ENCODE data around the gene MOB4. TPM values are rescaled to one million over a fixed set of nuclear protein-coding genes. Genes with fewer than 3 reads are reported as not detected.
"Not testable (repeated sequence)": the region's sequence is repeated elsewhere in the genome, so short reads cannot be mapped to it uniquely, and the experiment has no call there.

MOB4 gene
- total RNA-seq, 4 donors from 2014 or later = 32.0 to 53.9 (median 36.8) TPM

DNA sequence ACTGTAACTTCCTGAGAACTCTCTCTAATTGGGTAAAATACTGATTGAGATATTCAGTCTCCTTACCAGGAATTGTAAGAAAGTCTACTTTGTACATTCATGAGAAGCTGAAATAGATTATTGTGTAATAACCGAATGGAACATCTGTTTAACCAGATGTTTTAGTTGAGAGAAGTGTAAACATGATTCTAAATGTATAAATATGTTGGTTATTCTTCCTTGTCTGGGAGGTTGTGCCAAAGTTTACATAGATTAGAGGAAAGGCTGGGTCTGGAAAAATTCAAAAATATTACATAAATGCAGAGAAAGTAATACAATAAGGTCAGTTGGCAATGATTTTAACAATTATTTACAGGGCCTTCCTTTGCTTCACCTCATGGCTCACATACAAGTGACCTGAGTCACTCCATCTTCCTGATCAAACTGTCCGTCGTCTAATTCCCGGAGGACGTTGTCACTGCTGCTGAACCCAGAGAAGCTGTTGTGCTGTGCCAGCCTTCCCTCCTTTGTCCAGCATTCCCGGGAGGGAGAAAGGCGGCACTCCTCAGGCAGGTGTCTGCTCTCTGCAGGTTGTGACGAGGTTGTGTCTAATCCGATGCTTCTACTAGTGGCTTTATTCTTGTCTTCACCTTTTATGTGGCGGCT, 55.9 kb downstream of the MOB4 start:
- TF ChIP-seq, protein P1, sequence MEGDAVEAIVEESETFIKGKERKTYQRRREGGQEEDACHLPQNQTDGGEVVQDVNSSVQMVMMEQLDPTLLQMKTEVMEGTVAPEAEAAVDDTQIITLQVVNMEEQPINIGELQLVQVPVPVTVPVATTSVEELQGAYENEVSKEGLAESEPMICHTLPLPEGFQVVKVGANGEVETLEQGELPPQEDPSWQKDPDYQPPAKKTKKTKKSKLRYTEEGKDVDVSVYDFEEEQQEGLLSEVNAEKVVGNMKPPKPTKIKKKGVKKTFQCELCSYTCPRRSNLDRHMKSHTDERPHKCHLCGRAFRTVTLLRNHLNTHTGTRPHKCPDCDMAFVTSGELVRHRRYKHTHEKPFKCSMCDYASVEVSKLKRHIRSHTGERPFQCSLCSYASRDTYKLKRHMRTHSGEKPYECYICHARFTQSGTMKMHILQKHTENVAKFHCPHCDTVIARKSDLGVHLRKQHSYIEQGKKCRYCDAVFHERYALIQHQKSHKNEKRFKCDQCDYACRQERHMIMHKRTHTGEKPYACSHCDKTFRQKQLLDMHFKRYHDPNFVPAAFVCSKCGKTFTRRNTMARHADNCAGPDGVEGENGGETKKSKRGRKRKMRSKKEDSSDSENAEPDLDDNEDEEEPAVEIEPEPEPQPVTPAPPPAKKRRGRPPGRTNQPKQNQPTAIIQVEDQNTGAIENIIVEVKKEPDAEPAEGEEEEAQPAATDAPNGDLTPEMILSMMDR (IDR thresholded peaks at IDR 0.05) = no peak
- TF ChIP-seq EP300 (IDR thresholded peaks at IDR 0.05) = no peak
- no peak for TF ChIP-seq POLR2AphosphoS5 (IDR thresholded peaks at IDR 0.05)
- no peak for TF ChIP-seq POLR2A (IDR thresholded peaks at IDR 0.05)
- Histone ChIP-seq H3K27me3 (no peaks in the 10 kb centered on the region), H3K36me3 (peaks cover 0 to 24% of the 10 kb centered on the region in 2 donors), H3K4me1 (no peaks in the 10 kb centered on the region), H3K4me3 (no peak overlapping the region), H3K9me3 (no peaks in the 10 kb centered on the region), H3K27ac (no peak overlapping the region)
- no peak for ATAC-seq
- 38 to 59% methylated on average over 8 to 10 of the region's 10 CpGs for WGBS, 2 donors (ENCODE audit: low coverage in 1 of 2)

DNA sequence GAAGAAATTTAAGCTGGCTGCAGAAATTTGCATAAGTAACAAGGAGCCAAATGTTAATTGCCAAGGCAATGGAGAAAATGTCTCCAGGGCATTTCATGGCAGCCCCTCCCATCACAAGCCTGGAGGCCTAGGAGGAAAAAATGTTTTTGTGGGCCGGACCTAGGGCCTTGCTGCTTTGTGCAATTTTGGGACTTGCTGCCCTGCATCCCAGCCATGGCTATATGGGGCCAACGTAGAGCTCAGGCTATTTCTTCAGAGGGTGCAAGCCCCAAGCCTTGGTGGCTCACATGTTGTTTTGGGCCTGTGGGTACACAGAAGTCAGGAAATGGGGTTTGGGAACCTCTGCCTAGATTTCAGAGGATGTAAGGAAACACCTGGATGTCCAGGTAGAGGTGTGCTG, 57.7 kb downstream of the MOB4 start:
- Histone ChIP-seq H3K27me3 (no peaks in the 10 kb centered on the region), H3K4me1 (peaks cover 0 to 10% (median 0%) of the 10 kb centered on the region in 3 donors), H3K27ac (no peak overlapping the region), H3K4me3 (no peak overlapping the region), H3K9me3 (no peaks in the 10 kb centered on the region), H3K36me3 (peaks cover 0 to 16% of the 10 kb centered on the region in 2 donors)
- no peak for ATAC-seq
- no peak for TF ChIP-seq POLR2AphosphoS5 (IDR thresholded peaks at IDR 0.05)
- TF ChIP-seq, protein P1 (IDR thresholded peaks at IDR 0.05) = no peak
- no peak for TF ChIP-seq EP300 (IDR thresholded peaks at IDR 0.05)
- no peak for TF ChIP-seq POLR2A (IDR thresholded peaks at IDR 0.05)
- WGBS, 2 donors (ENCODE audit: low coverage in 1 of 2) = 100% methylated on average over 1 to 2 of the region's 2 CpGs

DNA sequence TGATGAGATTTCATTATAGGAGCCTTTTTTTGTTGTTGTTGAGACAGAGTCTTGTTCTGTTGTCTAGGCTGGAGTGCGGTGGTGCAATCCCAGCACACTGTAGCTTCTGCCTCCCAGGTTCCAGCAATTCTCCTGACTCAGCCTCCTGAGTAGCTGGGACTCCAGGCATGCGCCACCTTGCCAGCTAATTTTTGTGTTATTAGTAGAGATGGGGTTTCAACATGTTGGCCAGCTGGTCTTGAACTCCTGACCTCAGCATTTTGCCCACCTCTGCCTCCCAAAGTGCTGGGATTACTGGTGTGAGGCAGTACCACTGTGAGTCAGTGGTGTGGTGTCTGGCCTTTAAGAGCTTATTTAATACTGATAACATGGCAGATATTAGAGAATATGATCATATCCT, 60.1 kb downstream of the MOB4 start:
- WGBS, 2 donors (ENCODE audit: low coverage in 1 of 2) = 100% methylated on average over 1 to 2 of the region's 2 CpGs
- Histone ChIP-seq H3K4me3 (no peak overlapping the region), H3K27me3 (no peaks in the 10 kb centered on the region), H3K27ac (peak overlapping the region in 2 of 4 donors; percentile 3 to 19), H3K4me1 (peaks cover 0 to 10% (median 0%) of the 10 kb centered on the region in 3 donors), H3K9me3 (no peaks in the 10 kb centered on the region), H3K36me3 (peaks cover 0 to 16% of the 10 kb centered on the region in 2 donors)
- TF ChIP-seq, protein P1 (IDR thresholded peaks at IDR 0.05) = no peak
- TF ChIP-seq EP300 (IDR thresholded peaks at IDR 0.05) (no peak), POLR2AphosphoS5 (IDR thresholded peaks at IDR 0.05) (no peak), POLR2A (IDR thresholded peaks at IDR 0.05) (no peak)
- ATAC-seq = peak; percentile 87

DNA sequence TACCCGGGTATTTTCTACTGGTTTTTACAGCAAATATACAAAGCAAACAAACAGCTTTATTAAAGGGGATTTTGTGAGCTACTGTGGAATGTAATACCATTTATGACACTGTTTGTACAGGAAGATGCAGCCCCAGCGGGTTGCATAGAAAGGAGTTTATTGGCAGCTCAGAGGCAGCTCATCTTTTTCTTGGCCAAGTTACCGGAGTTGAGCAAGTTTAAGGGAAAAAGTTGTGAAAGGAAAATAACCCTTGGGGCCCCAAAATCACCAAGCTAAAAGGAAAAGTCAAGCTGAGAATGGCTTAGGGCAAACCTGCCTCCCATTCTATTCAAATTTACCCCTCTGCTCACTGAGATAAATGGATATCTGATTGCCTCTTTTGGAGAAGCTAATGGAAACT, 60.8 kb downstream of the MOB4 start:
- TF ChIP-seq POLR2AphosphoS5 (IDR thresholded peaks at IDR 0.05) (no peak), EP300 (IDR thresholded peaks at IDR 0.05) (no peak), POLR2A (IDR thresholded peaks at IDR 0.05) (no peak)
- TF ChIP-seq, protein P1 (IDR thresholded peaks at IDR 0.05) = no peak
- peak overlapping the region in 1 of 4 donors; percentile 19 for H3K27ac ChIP-seq
- H3K9me3 ChIP-seq = no peaks in the 10 kb centered on the region
- peaks cover 0 to 16% of the 10 kb centered on the region in 2 donors for H3K36me3 ChIP-seq
- 36 to 61% methylated on average over 3 of the region's 3 CpGs for WGBS, 2 donors (ENCODE audit: low coverage in 1 of 2)
- peaks cover 0 to 10% (median 0%) of the 10 kb centered on the region in 3 donors for H3K4me1 ChIP-seq
- peak; percentile 75 for ATAC-seq
- no peaks in the 10 kb centered on the region for H3K27me3 ChIP-seq
- H3K4me3 ChIP-seq = no peak overlapping the region

GRCh38 chr2:197577446-197577845, 61.6 kb downstream of the MOB4 start:
- H3K36me3 ChIP-seq = peaks cover 0 to 14% of the 10 kb centered on the region in 2 donors
- no peaks in the 10 kb centered on the region for H3K9me3 ChIP-seq
- no peak overlapping the region for H3K27ac ChIP-seq
- H3K4me1 ChIP-seq = peaks cover 0 to 10% (median 0%) of the 10 kb centered on the region in 3 donors
- no peaks in the 10 kb centered on the region for H3K27me3 ChIP-seq
- ATAC-seq = no peak
- 78% methylated on average over 4 of the region's 4 CpGs; no CpG with 5 or more reads in 1 of the 2 donors for WGBS, 2 donors (ENCODE audit: low coverage in 1 of 2)
- H3K4me3 ChIP-seq = no peak overlapping the region
- TF ChIP-seq POLR2A (IDR thresholded peaks at IDR 0.05) = no peak
- no peak for TF ChIP-seq EP300 (IDR thresholded peaks at IDR 0.05)
- TF ChIP-seq, protein P1 (IDR thresholded peaks at IDR 0.05) = no peak
- TF ChIP-seq POLR2AphosphoS5 (IDR thresholded peaks at IDR 0.05) = no peak

DNA sequence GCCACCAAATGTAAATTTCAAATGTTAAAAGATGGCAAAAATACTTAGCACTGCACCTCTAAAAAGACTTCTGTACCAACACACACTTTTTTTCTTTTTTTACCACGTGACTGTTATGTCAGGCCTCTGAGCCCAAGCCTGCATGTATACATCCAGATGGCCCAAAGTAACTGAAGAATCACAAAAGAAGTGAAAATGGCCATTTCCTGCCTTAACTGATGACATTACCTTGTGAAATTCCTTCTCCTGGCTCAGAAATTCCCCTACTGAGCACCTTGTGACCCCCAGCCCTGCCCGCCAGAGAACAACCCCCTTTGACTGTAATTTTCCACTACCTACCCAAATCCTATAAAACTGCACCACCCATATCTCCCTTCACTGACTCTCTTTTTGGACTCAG, 62.4 kb downstream of the MOB4 start:
- H3K9me3 ChIP-seq, H3K4me1 ChIP-seq, H3K36me3 ChIP-seq, H3K27ac ChIP-seq, ATAC-seq, H3K27me3 ChIP-seq, H3K4me3 ChIP-seq: not testable (repeated sequence)
- WGBS, 2 donors (ENCODE audit: low coverage in 1 of 2) = 69 to 94% methylated on average over 2 of the region's 2 CpGs

- H3K9me3 ChIP-seq, H3K27ac ChIP-seq, ATAC-seq, H3K4me3 ChIP-seq, H3K4me1 ChIP-seq, H3K27me3 ChIP-seq, H3K36me3 ChIP-seq: not testable (repeated sequence)
- WGBS, 2 donors (ENCODE audit: low coverage in 1 of 2) = 73 to 100% methylated on average over 1 to 2 of the region's 3 CpGs
These were observed 64.3 kb downstream of the MOB4 start for GRCh38 chr2:197580166-197580565.
